Astrocyte of the spinal cord (primary cell): Measurements from ENCODE around the gene RELT.

Source experiments
- DNase-seq: peaks from one replicate; pipeline ENCODE4 v3.0.0; 2011; ENCODE audit warnings: low read depth, low spot score
- H3K4me3 ChIP-seq: 2 replicates; pipeline ENCODE4 v1.5.1; 2011; ENCODE audit warnings: low read depth, mild to moderate bottlenecking, low read length, moderate library complexity
- in situ Hi-C: cut with HindIII; loops from 2 replicates; pipeline ENCODE4 v1.10.0; 2017; ENCODE audit warnings: low sequenced_read_pairs
- TF ChIP-seq, protein P1 (sequence below): IDR thresholded peaks from 2 replicates; pipeline ENCODE4 v1.5.1; 2012; ENCODE audit warnings: low read depth, mild to moderate bottlenecking, low read length, inconsistent platforms

Gene RELT

DNA sequence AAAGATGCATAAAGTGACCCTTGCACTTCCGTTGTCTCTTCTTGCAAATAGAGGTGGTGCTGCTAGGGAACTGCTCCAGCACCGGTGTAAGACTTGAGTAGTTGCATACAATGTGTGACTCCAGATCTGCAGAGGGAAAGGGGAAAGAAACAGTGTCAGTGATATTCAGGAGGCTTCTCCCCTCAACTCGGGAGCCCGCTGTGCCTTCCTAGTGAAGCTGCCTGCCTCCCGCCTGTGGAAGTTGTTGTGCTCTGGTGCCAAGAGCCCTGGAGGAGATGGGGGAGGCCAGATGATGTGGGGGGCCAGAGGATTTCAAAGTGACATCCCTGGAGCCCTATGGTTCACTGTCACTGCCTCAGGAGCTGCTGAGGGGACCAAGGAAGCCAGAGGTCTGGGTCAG is 30.4 kb downstream of the RELT start:
- TF ChIP-seq, protein P1, sequence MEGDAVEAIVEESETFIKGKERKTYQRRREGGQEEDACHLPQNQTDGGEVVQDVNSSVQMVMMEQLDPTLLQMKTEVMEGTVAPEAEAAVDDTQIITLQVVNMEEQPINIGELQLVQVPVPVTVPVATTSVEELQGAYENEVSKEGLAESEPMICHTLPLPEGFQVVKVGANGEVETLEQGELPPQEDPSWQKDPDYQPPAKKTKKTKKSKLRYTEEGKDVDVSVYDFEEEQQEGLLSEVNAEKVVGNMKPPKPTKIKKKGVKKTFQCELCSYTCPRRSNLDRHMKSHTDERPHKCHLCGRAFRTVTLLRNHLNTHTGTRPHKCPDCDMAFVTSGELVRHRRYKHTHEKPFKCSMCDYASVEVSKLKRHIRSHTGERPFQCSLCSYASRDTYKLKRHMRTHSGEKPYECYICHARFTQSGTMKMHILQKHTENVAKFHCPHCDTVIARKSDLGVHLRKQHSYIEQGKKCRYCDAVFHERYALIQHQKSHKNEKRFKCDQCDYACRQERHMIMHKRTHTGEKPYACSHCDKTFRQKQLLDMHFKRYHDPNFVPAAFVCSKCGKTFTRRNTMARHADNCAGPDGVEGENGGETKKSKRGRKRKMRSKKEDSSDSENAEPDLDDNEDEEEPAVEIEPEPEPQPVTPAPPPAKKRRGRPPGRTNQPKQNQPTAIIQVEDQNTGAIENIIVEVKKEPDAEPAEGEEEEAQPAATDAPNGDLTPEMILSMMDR: no peak
- DNase-seq: no peak
- in situ Hi-C loops: no loop called here
- no peak overlapping the region for H3K4me3 ChIP-seq

DNA sequence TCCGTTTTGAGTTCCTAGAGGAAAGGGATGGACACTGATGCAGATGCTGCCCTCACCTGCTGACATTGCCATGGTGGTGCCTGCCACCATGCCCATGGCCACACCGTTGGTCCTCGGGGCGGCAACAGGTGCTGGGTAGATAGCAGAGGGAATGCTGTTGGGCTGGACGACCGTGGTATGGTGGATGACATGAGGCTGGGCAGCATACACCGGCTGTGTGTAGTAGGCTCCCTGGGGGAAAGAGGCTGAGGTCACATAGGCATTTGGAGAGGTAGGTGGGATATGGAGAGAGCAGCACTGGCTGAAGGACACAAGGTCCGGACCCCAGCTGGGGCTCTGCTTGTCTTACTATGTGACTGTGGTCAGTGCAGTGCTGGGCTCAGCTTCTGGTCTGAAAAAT is 33.2 kb downstream of the RELT start:
- no peak overlapping the region for H3K4me3 ChIP-seq
- no peak for DNase-seq
- in situ Hi-C loops: no loop called here
- TF ChIP-seq, protein P1: no peak

DNA sequence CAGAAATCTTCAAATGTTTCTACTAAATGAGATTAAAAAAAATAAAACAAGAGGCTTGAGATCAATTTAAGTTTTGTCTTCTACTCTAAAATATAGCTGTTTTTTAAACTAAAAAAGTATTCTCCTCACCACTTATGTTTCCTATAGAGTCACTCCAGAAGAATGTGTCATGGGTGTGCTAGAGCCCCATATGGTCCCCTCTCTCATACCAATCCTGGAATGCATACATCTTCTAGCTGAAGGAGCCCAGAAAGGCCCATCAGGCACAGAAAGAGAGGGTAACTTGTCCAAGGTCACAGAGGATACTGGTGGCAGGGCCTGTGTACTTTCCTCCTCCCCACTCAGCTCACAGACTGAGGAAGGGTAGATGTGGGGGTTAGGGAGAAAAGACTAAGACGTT is 34.4 kb downstream of the RELT start:
- in situ Hi-C loops: no loop called here
- H3K4me3 ChIP-seq: no peak overlapping the region
- DNase-seq: no peak
- TF ChIP-seq, protein P1: no peak

DNA sequence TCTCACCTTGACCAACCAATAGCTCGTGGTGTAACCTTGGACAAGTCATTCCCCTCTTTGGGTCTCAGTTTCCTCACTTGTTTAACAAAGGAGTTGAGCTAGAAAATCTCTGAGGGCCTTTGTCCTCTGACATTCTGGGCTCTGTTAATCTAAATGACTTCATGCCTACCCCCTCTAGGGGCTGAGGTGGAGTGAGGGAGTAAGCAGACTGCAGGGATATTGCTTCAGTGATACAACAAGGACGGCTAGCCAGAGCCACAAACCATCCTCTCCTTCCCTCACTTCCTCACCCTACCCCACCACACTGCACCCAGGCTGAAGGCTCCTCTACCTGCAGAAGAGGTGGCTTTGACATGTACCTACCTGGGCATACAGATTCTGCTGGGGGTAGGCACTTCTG is 34.8 kb downstream of the RELT start:
- DNase-seq: no peak
- H3K4me3 ChIP-seq: no peak overlapping the region
- in situ Hi-C loops: no loop called here
- TF ChIP-seq, protein P1: no peak

DNA sequence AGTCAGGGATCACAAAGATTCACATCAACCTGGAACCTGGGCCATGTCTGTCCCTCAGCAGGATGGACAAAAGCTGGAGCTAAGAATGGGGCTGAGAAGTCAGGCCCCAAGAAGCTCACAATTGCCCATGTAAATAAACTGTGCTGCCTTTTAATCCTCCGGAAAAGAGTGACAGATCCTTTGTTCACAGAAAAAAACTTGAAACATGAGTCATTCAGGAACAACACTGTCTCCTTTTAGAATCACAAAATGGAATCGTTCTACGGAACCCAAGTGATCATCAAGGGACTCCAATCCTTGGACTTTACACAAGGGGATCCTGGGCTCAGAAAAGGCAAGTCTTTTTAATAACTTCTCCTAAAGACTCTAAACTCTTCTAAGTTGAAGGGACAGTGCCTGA is 36.1 kb downstream of the RELT start:
- in situ Hi-C loops: no loop called here
- no peak overlapping the region for H3K4me3 ChIP-seq
- TF ChIP-seq, protein P1: no peak
- DNase-seq: peak; percentile 24

DNA sequence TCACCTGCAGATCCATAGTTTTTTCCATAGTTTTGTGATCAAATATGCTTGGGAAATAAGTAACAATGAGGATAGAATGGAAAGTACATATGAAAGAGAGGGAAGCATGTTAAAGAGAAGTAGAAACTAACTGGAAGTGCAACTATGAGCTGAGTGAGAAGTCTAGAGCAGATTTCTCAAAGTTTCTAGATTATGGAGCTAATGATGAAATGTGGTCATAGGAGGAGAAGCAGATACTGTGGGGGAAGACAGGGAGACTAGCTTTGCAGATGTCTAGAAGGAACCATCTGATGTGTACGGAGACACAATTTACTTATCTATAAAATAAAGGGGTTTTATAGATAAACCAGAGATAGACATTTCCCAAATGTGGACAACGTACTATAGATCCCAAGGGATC is 37.1 kb downstream of the RELT start:
- TF ChIP-seq, protein P1: no peak
- in situ Hi-C loops: no loop called here
- no peak for DNase-seq
- H3K4me3 ChIP-seq: no peak overlapping the region
